ENCODE results near the gene SSU72. TPM values are rescaled to one million over a fixed set of nuclear protein-coding genes. Genes with fewer than 3 reads are reported as not detected.
"Not testable (repeated sequence)": the region's sequence is repeated elsewhere in the genome, so short reads cannot be mapped to it uniquely, and the experiment has no call there.

Gene SSU72
- total RNA-seq, 1 experiment from 2014 or later: 96.2 TPM

GRCh38 chr1:1510912-1511532 lies 63.6 kb downstream of the SSU72 start:
- no peaks in the 10 kb centered on the region for H3K27me3 ChIP-seq (replicated peaks; ENCODE audit: control insufficient read depth, insufficient read depth, low read length)
- no peaks in the 10 kb centered on the region for H3K27me3 Mint-ChIP-seq (ENCODE audit: insufficient read depth, unreplicated experiment)
- no peaks in the 10 kb centered on the region for H3K4me1 ChIP-seq
- TF ChIP-seq CTCF (IDR thresholded peaks at IDR 0.05; ENCODE audit: insufficient read depth in 1 of 2, low read depth in 1 of 2, low read length in 1 of 2, severe bottlenecking in 1 of 2, unreplicated experiment in 1 of 2): no peak
- ChIA-PET CTCF (interaction anchor here (0.6 kb wide), 1 partner anchor 259 kb away, joined by 3 read pairs; no protein-coding TSS in a partner anchor), POLR2A (no interaction called here)
- peaks cover 14% of the 10 kb centered on the region for H3K36me3 Mint-ChIP-seq (ENCODE audit: insufficient read depth, unreplicated experiment)
- DNase-seq: peak; percentile 66 to 74
- BruUV-seq (replicated peaks): TSS peak; percentile 92
- H3K9me3 Mint-ChIP-seq (ENCODE audit: unreplicated experiment): no peaks in the 10 kb centered on the region
- peak overlapping the region; percentile 99 for H3K27ac Mint-ChIP-seq (ENCODE audit: unreplicated experiment)
- H3K36me3 ChIP-seq (ENCODE audit: control insufficient read depth, insufficient read depth, low read length): no peaks in the 10 kb centered on the region
- H3K4me3 Mint-ChIP-seq (ENCODE audit: unreplicated experiment): peak overlapping the region; percentile 96
- H3K4me3 ChIP-seq (ENCODE audit: low read depth, low read length): peak overlapping the region; percentile 88
- no peaks in the 10 kb centered on the region for H3K9me3 ChIP-seq
- H3K4me1 Mint-ChIP-seq (ENCODE audit: low read depth, unreplicated experiment): no peaks in the 10 kb centered on the region
- intact Hi-C loops (cut with micrococcal nuclease; ENCODE audit: unreplicated experiment): no loop called here

- H3K9me3 Mint-ChIP-seq (ENCODE audit: unreplicated experiment); BruUV-seq (replicated peaks); H3K9me3 ChIP-seq; POLR2A ChIA-PET; H3K4me3 Mint-ChIP-seq (ENCODE audit: unreplicated experiment); H3K4me1 ChIP-seq; H3K27me3 ChIP-seq (replicated peaks; ENCODE audit: control insufficient read depth, insufficient read depth, low read length); H3K4me1 Mint-ChIP-seq (ENCODE audit: low read depth, unreplicated experiment); H3K27me3 Mint-ChIP-seq (ENCODE audit: insufficient read depth, unreplicated experiment); DNase-seq; H3K36me3 ChIP-seq (ENCODE audit: control insufficient read depth, insufficient read depth, low read length); H3K27ac Mint-ChIP-seq (ENCODE audit: unreplicated experiment); H3K4me3 ChIP-seq (ENCODE audit: low read depth, low read length): not testable (repeated sequence)
- peaks cover 22% of the 10 kb centered on the region for H3K36me3 Mint-ChIP-seq (ENCODE audit: insufficient read depth, unreplicated experiment)
- intact Hi-C loops (cut with micrococcal nuclease; ENCODE audit: unreplicated experiment): loop anchor here (10.0 kb wide), 1 partner anchor 165 kb away; the partner anchor contains the start of gene DVL1
- CTCF ChIA-PET: interaction anchor here (0.6 kb wide), 1 partner anchor 63 kb away, joined by 3 read pairs; no protein-coding TSS in a partner anchor
Observed at GRCh38 chr1:1509465-1509850, 65.2 kb downstream of the SSU72 start.

GRCh38 chr1:1508775-1509464 lies 65.7 kb downstream of the SSU72 start:
- DNase-seq; H3K4me3 Mint-ChIP-seq (ENCODE audit: unreplicated experiment); POLR2A ChIA-PET; H3K4me3 ChIP-seq (ENCODE audit: low read depth, low read length); H3K27me3 Mint-ChIP-seq (ENCODE audit: insufficient read depth, unreplicated experiment); BruUV-seq (replicated peaks); H3K27ac Mint-ChIP-seq (ENCODE audit: unreplicated experiment); H3K36me3 ChIP-seq (ENCODE audit: control insufficient read depth, insufficient read depth, low read length); CTCF ChIA-PET; H3K9me3 ChIP-seq; H3K27me3 ChIP-seq (replicated peaks; ENCODE audit: control insufficient read depth, insufficient read depth, low read length); H3K9me3 Mint-ChIP-seq (ENCODE audit: unreplicated experiment); H3K4me1 ChIP-seq; H3K4me1 Mint-ChIP-seq (ENCODE audit: low read depth, unreplicated experiment): not testable (repeated sequence)
- intact Hi-C loops (cut with micrococcal nuclease; ENCODE audit: unreplicated experiment): loop anchor here (10.0 kb wide), 1 partner anchor 164 kb away; the partner anchor contains the start of gene DVL1
- H3K36me3 Mint-ChIP-seq (ENCODE audit: insufficient read depth, unreplicated experiment): peaks cover 22% of the 10 kb centered on the region

GRCh38 chr1:1507305-1507704 lies 67.4 kb downstream of the SSU72 start:
- Mint-ChIP-seq H3K27me3 (ENCODE audit: insufficient read depth, unreplicated experiment) (no peaks in the 10 kb centered on the region), H3K27ac (ENCODE audit: unreplicated experiment) (no peak overlapping the region), H3K36me3 (ENCODE audit: insufficient read depth, unreplicated experiment) (peaks cover 27% of the 10 kb centered on the region), H3K4me3 (ENCODE audit: unreplicated experiment) (no peak overlapping the region), H3K4me1 (ENCODE audit: low read depth, unreplicated experiment) (no peaks in the 10 kb centered on the region), H3K9me3 (ENCODE audit: unreplicated experiment) (no peaks in the 10 kb centered on the region)
- ChIA-PET POLR2A (no interaction called here), CTCF (interaction anchor here (0.6 kb wide), 1 partner anchor 66 kb away, joined by 3 read pairs; no protein-coding TSS in a partner anchor)
- Histone ChIP-seq H3K36me3 (ENCODE audit: control insufficient read depth, insufficient read depth, low read length) (no peaks in the 10 kb centered on the region), H3K9me3 (no peaks in the 10 kb centered on the region), H3K4me3 (ENCODE audit: low read depth, low read length) (no peak overlapping the region), H3K4me1 (no peaks in the 10 kb centered on the region), H3K27me3 (replicated peaks; ENCODE audit: control insufficient read depth, insufficient read depth, low read length) (no peaks in the 10 kb centered on the region)
- TF ChIP-seq CTCF (IDR thresholded peaks at IDR 0.05; ENCODE audit: insufficient read depth in 1 of 2, low read depth in 1 of 2, low read length in 1 of 2, severe bottlenecking in 1 of 2, unreplicated experiment in 1 of 2): no peak
- BruUV-seq (replicated peaks): no TSS peak
- intact Hi-C loops (cut with micrococcal nuclease; ENCODE audit: unreplicated experiment): loop anchor here (10.0 kb wide), 1 partner anchor 163 kb away; the partner anchor contains the start of gene DVL1
- DNase-seq: no peak

GRCh38 chr1:1505801-1506200 lies 68.9 kb downstream of the SSU72 start:
- intact Hi-C loops (cut with micrococcal nuclease; ENCODE audit: unreplicated experiment): loop anchor here (10.0 kb wide), 1 partner anchor 161 kb away; the partner anchor contains the start of gene DVL1
- not testable (repeated sequence) for H3K4me1 Mint-ChIP-seq (ENCODE audit: low read depth, unreplicated experiment); H3K36me3 ChIP-seq (ENCODE audit: control insufficient read depth, insufficient read depth, low read length); BruUV-seq (replicated peaks); DNase-seq; H3K4me1 ChIP-seq; H3K27me3 Mint-ChIP-seq (ENCODE audit: insufficient read depth, unreplicated experiment); H3K9me3 Mint-ChIP-seq (ENCODE audit: unreplicated experiment); H3K27me3 ChIP-seq (replicated peaks; ENCODE audit: control insufficient read depth, insufficient read depth, low read length); H3K9me3 ChIP-seq; H3K4me3 ChIP-seq (ENCODE audit: low read depth, low read length)
- Mint-ChIP-seq H3K27ac (ENCODE audit: unreplicated experiment) (peak overlapping the region; percentile 88), H3K36me3 (ENCODE audit: insufficient read depth, unreplicated experiment) (peaks cover 14% of the 10 kb centered on the region), H3K4me3 (ENCODE audit: unreplicated experiment) (peak overlapping the region; percentile 87)
- ChIA-PET POLR2A (interaction anchor here (0.6 kb wide), 2 partner anchors 64 to 214 kb away, joined by 3 read pairs; no protein-coding TSS in a partner anchor), CTCF (interaction anchor here (0.6 to 1.2 kb wide), 4 partner anchors 85 to 275 kb away, joined by 3 to 4 read pairs (median 4); no protein-coding TSS in a partner anchor)

Data from Caco-2 (cell line).